GM23248 (cell line): Measurements from ENCODE around the gene SLC12A3. TPM values are rescaled to one million over a fixed set of nuclear protein-coding genes. Genes with fewer than 3 reads are reported as not detected.

ENCODE experiments used
- DNase-seq: peaks from one replicate; pipeline ENCODE4 v3.0.0-alpha.2; 2015
- H2AFZ ChIP-seq: fragments of 200-600 bp; sonication (generic); 2 replicates; pipeline ENCODE4 v1.6.1; 2016; ENCODE audit warnings: antibody characterized with exemption
- H3F3A ChIP-seq: fragments of 200-600 bp; sonication (generic); 2 replicates; pipeline ENCODE4 v1.6.1; 2016; ENCODE audit warnings: mild to moderate bottlenecking, antibody characterized with exemption, mixed run types; ENCODE audit not compliant: insufficient read depth
- H3K27ac ChIP-seq: fragments of 200-600 bp; sonication (generic); 2 replicates; pipeline ENCODE4 v1.5.1; 2016; ENCODE audit warnings: mild to moderate bottlenecking
- H3K27me3 ChIP-seq: fragments of 200-600 bp; sonication (generic); replicated peaks from 2 replicates; pipeline ENCODE4 v1.6.1; 2016; ENCODE audit warnings: mild to moderate bottlenecking; ENCODE audit not compliant: insufficient read depth
- H3K36me3 ChIP-seq: fragments of 200-600 bp; sonication (generic); 2 replicates; pipeline ENCODE4 v1.6.1; 2016; ENCODE audit warnings: low read depth, mild to moderate bottlenecking
- H3K4me1 ChIP-seq: fragments of 200-600 bp; sonication (generic); 2 replicates; pipeline ENCODE4 v1.6.1; 2016; ENCODE audit warnings: mild to moderate bottlenecking; ENCODE audit not compliant: insufficient read depth
- H3K4me2 ChIP-seq: fragments of 200-600 bp; sonication (generic); one replicate; pipeline ENCODE4 v1.6.1; 2016; ENCODE audit warnings: mild to moderate bottlenecking; ENCODE audit not compliant: unreplicated experiment
- H3K4me3 ChIP-seq: fragments of 200-600 bp; sonication (generic); 2 replicates; pipeline ENCODE4 v1.5.1; 2016; ENCODE audit warnings: mild to moderate bottlenecking
- H3K79me2 ChIP-seq: fragments of 200-600 bp; sonication (generic); 2 replicates; pipeline ENCODE4 v1.6.1; 2016; ENCODE audit warnings: mild to moderate bottlenecking; ENCODE audit not compliant: insufficient read depth
- H3K9ac ChIP-seq: fragments of 200-600 bp; sonication (generic); 2 replicates; pipeline ENCODE4 v1.6.1; 2016; ENCODE audit warnings: mild to moderate bottlenecking
- H3K9me2 ChIP-seq: fragments of 200-600 bp; sonication (generic); 2 replicates; pipeline ENCODE4 v1.6.1; 2016; ENCODE audit warnings: mixed run types, mild to moderate bottlenecking, moderate library complexity; ENCODE audit not compliant: insufficient read depth
- H3K9me3 ChIP-seq: fragments of 200-600 bp; sonication (generic); one replicate; pipeline ENCODE4 v1.6.1; 2017; ENCODE audit warnings: low read depth
- H4K20me1 ChIP-seq: fragments of 200-600 bp; sonication (generic); 2 replicates; pipeline ENCODE4 v1.6.0; 2016; ENCODE audit not compliant: insufficient read depth
- EZH2 ChIP-seq: fragments of 200-600 bp; sonication (generic); IDR thresholded peaks from 2 replicates; pipeline ENCODE4 v1.6.1; 2018; ENCODE audit warnings: antibody characterized with exemption, mild to moderate bottlenecking; ENCODE audit not compliant: insufficient read depth, poor library complexity, severe bottlenecking
- EZH2phosphoT487 ChIP-seq: fragments of 200-600 bp; sonication (generic); IDR thresholded peaks from 2 replicates; pipeline ENCODE4 v1.6.1; 2018; ENCODE audit warnings: antibody characterized with exemption, moderate library complexity, mild to moderate bottlenecking, low read depth; ENCODE audit not compliant: insufficient read depth
- whole genome bisulfite sequencing, 2 experiments: methylation state at CpG; one replicate each; pipeline ENCODE4 v1.1.6; 2015 to 2017; ENCODE audit warnings: low lambda C conversion rate in 2 of 2, low coverage in 1 of 2; ENCODE audit errors: missing lambda C conversion rate in 2 of 2; 5-methylcytosine and 5-hydroxymethylcytosine counted together
- in situ Hi-C: fragments of 300-500 bp; cut with MboI; formaldehyde crosslinking; loops from 2 replicates; pipeline ENCODE4 v1.15.0; 2020
- polyA plus RNA-seq: library from polyadenylated mRNA; unstranded; fragments of >200 nt; fragmentation: Nextera tagmentation; extraction: Ambion mirVana; gene quantifications from 2 replicates; pipeline ENCODE4 v1.2.1, GENCODE V29; 2016
- total RNA-seq: library from RNA; depleted of rRNA; stranded (reverse); fragments of >200 nt; shearing (Covaris generic); gene quantifications from 2 replicates; pipeline ENCODE4 v1.2.3, GENCODE V29; 2014

The SLC12A3 gene
- total and polyA plus RNA-seq, 2 experiments from 2014 or later: not detected

- no peaks in the 10 kb centered on the region for H3F3A ChIP-seq
- no peak overlapping the region for H3K9ac ChIP-seq
- WGBS, 2 experiments: 77 to 79% methylated on average over 11 of the region's 11 CpGs
- no peaks in the 10 kb centered on the region for H3K27me3 ChIP-seq
- no peak overlapping the region for H2AFZ ChIP-seq
- no peaks in the 10 kb centered on the region for H3K36me3 ChIP-seq
- no peaks in the 10 kb centered on the region for H4K20me1 ChIP-seq
- in situ Hi-C loops: no loop called here
- H3K27ac ChIP-seq: no peak overlapping the region
- TF ChIP-seq EZH2phosphoT487 (no peak), EZH2 (no peak)
- 0 out of 2 replicates have a peak, but pooled peaks cover 4% of the 10 kb centered on the region for H3K4me1 ChIP-seq
- H3K79me2 ChIP-seq: no peaks in the 10 kb centered on the region
- H3K4me2 ChIP-seq: no peak overlapping the region
- H3K9me3 ChIP-seq: no peaks in the 10 kb centered on the region
- no peak overlapping the region for H3K4me3 ChIP-seq
- no peaks in the 10 kb centered on the region for H3K9me2 ChIP-seq
- no peak for DNase-seq
These were observed 9.8 kb downstream of the SLC12A3 start for GRCh38 chr16:56874800-56875199.

GRCh38 chr16:56876048-56876447 lies 11.0 kb downstream of the SLC12A3 start:
- H3K4me3 ChIP-seq: no peak overlapping the region
- 0 out of 2 replicates have a peak, but pooled peaks cover 1% of the 10 kb centered on the region for H3K4me1 ChIP-seq
- no peaks in the 10 kb centered on the region for H3K9me2 ChIP-seq
- no peaks in the 10 kb centered on the region for H4K20me1 ChIP-seq
- 79 to 88% methylated on average over 4 of the region's 4 CpGs for WGBS, 2 experiments
- no peak overlapping the region for H3K4me2 ChIP-seq
- DNase-seq: no peak
- H3K27me3 ChIP-seq: no peaks in the 10 kb centered on the region
- H3F3A ChIP-seq: no peaks in the 10 kb centered on the region
- no peak overlapping the region for H3K9ac ChIP-seq
- TF ChIP-seq EZH2: no peak
- H3K36me3 ChIP-seq: no peaks in the 10 kb centered on the region
- in situ Hi-C loops: no loop called here
- H3K79me2 ChIP-seq: no peaks in the 10 kb centered on the region
- H3K9me3 ChIP-seq: no peaks in the 10 kb centered on the region
- no peak overlapping the region for H2AFZ ChIP-seq
- H3K27ac ChIP-seq: no peak overlapping the region

GRCh38 chr16:56877486-56878182 lies 12.6 kb downstream of the SLC12A3 start:
- DNase-seq: no peak
- H3K9me3 ChIP-seq: no peaks in the 10 kb centered on the region
- TF ChIP-seq EZH2 (no peak), EZH2phosphoT487 (no peak)
- H3K9me2 ChIP-seq: no peaks in the 10 kb centered on the region
- 75 to 81% methylated on average over 10 to 13 of the region's 13 CpGs for whole genome bisulfite sequencing, 2 experiments
- H3K4me2 ChIP-seq: no peak overlapping the region
- H3K4me1 ChIP-seq: no peaks in the 10 kb centered on the region
- no peak overlapping the region for H3K27ac ChIP-seq
- H3K36me3 ChIP-seq: no peaks in the 10 kb centered on the region
- no peaks in the 10 kb centered on the region for H3K79me2 ChIP-seq
- no peaks in the 10 kb centered on the region for H3K27me3 ChIP-seq
- no peaks in the 10 kb centered on the region for H3F3A ChIP-seq
- no peak overlapping the region for H3K4me3 ChIP-seq
- H2AFZ ChIP-seq: no peak overlapping the region
- no peaks in the 10 kb centered on the region for H4K20me1 ChIP-seq
- H3K9ac ChIP-seq: no peak overlapping the region
- in situ Hi-C loops: no loop called here

GRCh38 chr16:56878282-56878854 lies 13.4 kb downstream of the SLC12A3 start:
- TF ChIP-seq EZH2phosphoT487 (no peak), EZH2 (no peak)
- no peak for DNase-seq

More at GRCh38 chr16:56878282-56878854, 13.4 kb downstream of the SLC12A3 start:
- Histone ChIP-seq H3K9ac (no peak overlapping the region), H3K4me1 (no peaks in the 10 kb centered on the region), H3K79me2 (no peaks in the 10 kb centered on the region), H3K9me2 (no peaks in the 10 kb centered on the region), H3F3A (no peaks in the 10 kb centered on the region), H4K20me1 (no peaks in the 10 kb centered on the region), H3K36me3 (no peaks in the 10 kb centered on the region), H3K27me3 (no peaks in the 10 kb centered on the region), H3K27ac (no peak overlapping the region), H3K9me3 (no peaks in the 10 kb centered on the region), H3K4me2 (no peak overlapping the region), H2AFZ (no peak overlapping the region), H3K4me3 (no peak overlapping the region)
- in situ Hi-C loops: no loop called here
- WGBS, 2 experiments: 83% methylated on average over 8 of the region's 8 CpGs
